Dermis microvascular lymphatic vessel endothelial cell (primary cell): ENCODE data around the gene CHN1. TPM values are rescaled to one million over a fixed set of nuclear protein-coding genes. Genes with fewer than 3 reads are reported as not detected.

ENCODE experiments used
- DNase-seq, 2 donors: peaks; one replicate each; pipeline versions ENCODE4 v3.0.0 to v3.0.0-alpha.2; 2010; ENCODE audit warnings: low read depth in 2 of 2
- total RNA-seq: library from RNA; depleted of rRNA; stranded (reverse); fragments of >200 nt; gene quantifications from 2 replicates; pipeline ENCODE4 v1.2.1, GENCODE V29; 2014

Gene CHN1
- total RNA-seq, 1 donor from 2014 or later: 9.8 TPM

DNA sequence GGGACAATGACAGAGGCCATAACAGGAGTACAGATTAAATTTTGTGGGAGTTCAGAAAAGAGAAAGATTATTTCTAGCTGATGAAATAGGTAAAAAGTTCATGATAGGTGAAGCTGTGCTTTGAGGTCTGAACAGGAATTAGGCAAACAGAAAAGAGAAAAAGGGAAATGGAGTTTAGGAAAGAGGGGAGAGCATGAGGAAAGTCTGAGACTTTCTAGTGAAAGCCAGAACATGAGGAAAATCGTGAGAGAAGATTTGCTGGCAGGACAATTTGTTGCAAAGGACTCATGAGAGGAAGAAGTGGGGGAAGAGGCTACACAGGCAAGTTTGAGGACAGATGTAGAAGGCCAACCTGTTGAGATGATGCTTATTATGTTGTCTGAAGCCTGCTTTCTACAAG is 6.3 kb upstream of the CHN1 start:
- DNase-seq: no peak

DNA sequence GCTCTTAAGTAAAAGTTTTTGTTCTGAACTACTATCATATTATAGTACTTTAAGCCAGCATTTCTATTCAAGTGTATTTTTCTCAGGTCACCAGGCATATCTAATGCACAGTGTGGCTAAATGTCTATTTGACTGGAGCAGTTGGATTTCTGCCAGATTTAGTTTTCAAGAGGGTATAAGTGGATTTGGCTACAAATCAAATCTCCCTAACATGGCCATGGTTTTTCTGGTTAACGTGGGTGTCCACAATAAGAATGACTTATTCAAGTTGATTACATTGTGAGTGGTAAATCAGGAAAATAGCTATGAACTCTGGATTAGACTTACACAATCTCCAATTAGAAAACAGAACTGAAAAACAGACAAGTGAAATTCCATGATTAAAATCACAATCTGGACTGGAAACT is 5.7 kb upstream of the CHN1 start:
- DNase-seq: peak in 1 of 2 donors; percentile 50

DNA sequence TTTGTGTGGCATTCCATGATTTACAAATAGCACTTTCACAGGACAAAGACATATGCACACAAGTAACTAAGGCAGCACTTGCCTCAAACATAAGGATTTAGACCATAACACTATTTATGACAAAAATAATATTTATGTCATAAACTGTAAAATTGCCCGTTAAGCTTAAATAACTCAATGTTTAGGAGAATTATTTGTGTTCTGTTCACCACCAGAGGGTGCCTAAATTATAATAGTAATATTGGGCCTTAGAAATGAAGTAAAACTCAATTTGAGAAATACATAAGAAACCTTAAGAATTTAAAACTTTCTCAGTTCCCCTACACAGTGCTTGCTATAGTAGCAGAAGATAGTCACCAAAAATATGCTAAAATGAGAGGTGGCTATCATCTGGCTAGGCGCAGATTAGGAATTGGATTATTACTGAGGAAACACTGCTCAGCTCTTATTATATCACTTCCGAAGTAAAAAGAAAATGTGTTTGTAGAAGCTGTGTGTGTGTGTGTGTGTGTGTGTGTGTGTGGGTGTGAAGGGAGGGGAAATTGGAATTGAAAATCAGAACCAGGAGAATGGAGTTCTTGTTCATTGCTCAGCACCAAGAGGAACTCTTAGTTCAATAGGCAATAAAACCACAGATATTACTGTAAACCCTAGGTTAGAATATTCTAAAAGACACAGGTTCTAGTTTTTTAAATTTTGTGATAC is 4.9 kb upstream of the CHN1 start:
- no peak for DNase-seq

DNA sequence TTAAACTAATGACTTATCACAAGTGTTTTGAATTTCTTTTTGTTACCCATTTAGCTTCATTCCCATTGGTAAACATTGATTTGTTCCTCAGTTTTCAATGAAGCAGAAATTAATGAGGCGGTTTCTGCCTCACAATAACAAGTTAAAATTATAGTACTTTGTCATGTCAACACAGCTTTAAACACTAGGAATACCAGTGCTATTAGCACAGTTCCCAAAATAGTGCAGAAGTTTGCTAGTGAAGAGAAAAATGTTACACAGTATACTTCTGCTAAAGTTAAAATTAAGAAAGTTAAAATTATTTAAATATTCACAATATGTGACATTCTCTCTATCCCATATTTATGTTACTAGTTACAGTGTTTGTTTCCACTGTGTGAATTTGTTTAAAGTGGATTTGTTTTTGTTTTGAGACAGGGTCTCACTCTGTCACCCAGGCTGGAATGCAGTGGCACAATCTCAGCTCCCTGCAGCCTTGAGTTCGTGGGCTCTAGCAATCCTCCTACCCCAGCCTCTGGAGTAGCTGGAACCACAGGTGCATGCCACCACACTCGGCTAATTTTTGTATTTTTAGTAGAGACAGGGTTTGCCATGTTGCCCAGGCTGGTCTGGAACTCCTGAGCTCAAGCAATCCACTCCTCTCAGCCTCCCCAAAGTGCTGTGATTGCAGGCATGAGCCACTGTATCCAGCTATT is 3.8 kb upstream of the CHN1 start:
- DNase-seq: no peak

DNA sequence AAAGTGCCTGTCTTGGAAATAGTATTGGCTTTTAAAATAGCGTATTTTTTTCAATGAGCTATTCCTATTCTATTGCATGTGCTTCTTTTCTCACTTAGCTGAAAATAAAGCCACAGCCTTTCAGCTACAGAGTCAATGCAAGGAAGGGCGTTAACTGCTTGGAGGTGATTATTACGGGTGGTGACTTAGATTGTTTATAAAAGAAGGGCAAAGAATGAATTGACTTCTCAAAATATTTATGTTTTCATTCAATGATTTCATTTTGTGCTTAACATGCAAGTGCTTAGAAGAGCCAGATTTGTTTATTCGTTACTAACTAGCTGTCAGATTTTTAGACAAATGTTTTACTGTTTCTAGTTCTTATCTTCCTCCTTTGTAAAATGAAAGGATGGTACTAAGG is 2.8 kb upstream of the CHN1 start:
- no peak for DNase-seq

DNA sequence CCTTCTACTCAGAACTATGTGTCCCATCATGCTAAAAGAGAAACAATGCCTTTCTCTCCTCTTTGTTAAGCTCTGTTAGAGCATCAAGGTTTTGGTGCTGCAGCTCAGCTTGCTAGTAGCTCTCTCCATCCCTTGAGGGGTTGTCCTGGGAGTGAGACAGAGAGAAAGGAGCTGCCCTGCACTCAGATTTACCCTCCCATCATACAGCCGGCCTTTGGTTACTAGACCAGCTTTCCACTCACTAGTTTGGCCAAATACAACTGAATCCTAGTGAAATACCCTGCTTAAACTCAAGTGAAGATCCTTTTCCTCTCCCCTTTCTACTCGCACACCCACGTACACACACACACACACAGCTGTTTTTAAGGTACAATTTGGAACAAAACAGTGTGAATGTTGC is 2.3 kb upstream of the CHN1 start:
- DNase-seq: no peak

DNA sequence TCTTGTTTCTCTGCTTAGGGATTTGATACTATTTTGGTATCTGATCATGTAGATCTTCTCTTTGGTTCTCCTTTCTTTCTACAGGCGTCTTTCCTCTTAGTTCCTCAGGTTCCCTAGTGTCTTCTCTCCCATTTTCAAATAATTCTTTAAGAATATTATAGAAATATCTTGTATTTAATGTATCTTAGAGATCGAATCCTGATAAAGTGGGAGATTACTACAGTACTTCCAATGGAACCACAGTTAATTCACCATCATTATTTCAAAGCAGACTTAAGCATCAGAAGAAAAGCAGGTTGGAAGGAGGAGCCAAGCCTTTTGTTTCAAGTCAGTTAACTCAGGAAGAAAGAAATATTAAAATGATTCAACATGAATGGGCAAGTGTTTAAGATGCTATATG is 1.1 kb upstream of the CHN1 start:
- no peak for DNase-seq

DNA sequence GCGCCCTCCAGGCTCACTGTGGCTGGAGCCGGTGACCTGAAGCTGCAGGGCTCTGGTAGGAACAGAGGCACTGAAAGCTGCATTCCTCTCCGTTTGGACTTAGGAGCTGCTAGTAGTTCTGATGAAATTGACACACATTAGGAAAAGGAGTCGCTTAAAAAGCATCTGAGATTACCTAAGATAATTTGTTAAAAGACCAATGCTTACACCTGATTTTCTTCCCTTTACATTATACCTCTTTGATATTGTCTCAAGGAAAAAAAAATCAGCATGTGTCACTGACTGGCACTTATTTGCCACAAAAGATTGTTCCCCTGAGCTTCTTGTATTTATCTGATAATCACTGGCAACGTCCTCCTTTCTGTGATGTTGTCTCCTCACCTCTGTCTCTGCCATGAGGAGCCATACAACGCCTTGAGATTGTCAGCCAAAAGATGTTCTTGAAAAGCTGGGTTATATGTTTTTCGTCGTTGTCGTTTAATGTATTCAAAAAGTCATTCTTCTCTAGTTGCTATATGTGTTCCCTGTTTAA is 618 bp upstream of the CHN1 start:
- DNase-seq: no peak

DNA sequence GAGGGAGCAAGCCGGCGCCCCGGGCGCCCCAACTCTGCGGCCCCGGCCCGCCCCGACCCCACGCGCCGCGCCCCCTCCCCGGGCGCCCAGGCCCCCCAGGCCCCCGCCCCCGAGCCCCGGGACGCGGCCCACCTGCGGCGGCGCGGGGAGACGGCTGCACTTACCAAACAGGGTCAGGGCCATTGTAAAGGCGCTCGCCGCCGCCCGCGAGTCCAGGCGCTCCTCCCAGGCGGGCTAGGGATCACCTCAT is 526 bp downstream of the CHN1 start:
- no peak for DNase-seq

DNA sequence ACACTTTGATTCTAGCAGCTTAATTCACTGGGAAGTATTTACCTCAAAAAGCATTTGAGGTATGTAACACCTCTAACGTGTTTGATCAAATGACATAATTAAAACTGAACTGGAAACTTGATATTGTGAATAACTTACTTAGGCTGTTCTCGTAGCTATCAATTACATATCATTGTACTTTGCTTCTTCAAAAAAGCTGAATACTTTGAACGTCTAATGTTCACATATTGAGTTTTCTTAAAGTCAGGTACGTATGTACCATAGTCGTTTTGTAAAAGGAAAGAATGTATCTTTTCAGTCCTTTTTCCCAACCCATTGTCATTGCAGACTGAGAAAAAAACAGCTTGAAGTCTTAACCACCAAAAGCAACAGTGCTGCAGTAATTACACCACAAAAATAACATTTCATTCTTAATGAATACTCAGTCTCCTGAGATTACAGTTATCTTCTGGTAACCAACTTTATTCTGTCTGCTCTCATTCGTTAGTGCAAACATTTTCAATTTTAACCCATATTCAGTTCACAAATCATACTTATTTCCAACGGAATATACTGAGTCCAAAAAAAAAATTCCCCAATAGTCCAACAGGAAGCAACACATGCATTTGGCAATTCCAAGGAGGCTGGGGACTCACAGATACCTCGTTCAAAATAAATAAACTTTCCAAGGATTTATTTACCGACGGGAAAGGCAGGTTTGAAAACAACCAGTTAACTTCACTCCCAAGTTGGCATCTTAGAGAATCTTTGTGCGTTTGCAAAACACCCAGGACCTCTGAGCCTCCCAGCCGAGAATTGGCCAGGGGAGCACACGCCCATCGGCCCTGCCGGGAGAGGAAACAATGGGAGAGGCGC is 1.1 kb downstream of the CHN1 start:
- DNase-seq: peak in 1 of 2 donors; percentile 18

DNA sequence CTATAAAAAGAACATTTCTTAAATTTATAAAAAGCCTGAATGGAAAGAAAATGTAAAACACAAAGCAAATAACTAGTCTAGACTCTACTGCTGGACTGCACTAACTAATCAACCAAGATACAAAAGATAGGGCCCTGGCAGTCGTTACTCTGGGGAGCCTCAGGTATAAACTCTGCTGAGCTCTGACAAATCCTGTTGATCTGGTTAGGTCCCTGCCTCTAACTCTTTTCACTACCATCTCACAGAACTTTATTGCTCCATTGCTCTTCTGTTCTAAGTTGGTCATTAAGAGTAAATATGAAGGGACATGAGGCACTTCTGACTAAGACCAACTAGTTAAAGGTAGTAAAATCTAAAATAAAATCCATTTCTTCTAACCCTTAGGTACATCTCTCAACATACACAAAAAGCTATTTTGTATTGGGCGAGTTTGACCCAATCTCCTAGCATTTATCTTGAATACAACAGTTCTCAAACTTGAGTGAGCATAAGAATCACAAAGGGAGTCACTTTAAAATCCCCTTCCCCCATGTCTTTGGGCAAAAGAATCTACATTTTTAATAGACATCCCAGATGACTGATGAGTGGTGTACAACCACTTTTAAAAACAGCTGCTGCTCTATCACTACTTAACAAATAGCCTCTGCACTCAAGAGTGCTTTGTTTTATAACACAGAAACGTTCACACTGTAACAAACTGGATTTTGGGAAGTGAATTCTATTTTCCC is 2.5 kb downstream of the CHN1 start:
- no peak for DNase-seq

DNA sequence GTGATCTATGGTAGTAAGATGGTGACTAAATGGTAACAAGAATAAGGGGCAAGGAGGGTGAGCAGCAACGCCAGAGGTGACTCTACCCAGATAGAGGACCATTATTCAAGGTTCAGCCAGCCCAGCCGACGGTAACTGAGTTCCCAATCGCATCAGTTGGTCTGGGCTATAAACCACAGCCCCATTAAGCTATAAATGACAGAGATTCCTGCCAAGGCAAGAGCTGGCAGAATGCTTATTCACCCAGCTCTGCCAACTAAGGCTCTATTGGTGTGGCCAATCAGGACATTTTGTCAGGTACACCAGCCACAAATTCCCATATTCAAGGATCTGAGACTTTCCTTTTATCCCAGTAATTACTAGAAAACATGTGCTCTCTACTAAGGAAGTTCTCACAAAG is 3.6 kb downstream of the CHN1 start:
- no peak for DNase-seq

DNA sequence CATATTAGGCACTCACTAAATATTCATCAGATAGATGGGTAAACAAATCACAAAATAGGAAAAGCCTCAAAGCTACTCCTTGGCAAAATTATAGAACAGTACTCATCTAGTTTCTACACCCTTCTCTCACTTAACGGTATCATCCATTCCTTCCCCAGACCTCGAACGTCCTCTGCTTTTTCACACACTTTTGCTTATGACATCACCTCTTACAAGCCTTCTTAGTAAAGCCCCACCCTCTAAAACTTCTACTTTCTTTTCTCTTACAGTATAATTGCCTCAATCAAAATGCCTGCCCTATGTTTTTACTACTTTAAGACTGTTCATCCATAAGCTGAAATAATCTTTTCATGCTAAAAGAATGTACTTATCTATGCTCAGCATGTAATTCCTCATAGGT is 8.1 kb downstream of the CHN1 start:
- no peak for DNase-seq

DNA sequence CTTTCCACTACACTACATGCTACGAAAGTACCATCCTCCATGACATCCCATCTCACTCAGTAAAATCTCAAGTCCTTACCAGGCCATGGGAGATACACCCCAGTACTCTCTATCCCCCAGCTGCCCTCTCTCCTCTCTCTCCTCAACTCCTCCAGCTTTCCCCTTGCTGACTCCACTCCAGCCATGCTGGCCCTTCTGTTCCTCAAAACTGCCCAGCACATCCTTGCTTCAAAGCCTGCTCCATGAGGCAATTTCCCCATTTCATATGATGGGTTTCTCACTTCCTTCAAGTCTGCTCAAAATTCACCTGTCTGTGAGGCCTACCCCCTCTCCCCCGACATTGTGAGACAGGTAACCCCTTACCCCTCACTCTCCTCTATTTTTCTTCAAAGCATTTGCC is 8.6 kb downstream of the CHN1 start:
- DNase-seq: no peak

DNA sequence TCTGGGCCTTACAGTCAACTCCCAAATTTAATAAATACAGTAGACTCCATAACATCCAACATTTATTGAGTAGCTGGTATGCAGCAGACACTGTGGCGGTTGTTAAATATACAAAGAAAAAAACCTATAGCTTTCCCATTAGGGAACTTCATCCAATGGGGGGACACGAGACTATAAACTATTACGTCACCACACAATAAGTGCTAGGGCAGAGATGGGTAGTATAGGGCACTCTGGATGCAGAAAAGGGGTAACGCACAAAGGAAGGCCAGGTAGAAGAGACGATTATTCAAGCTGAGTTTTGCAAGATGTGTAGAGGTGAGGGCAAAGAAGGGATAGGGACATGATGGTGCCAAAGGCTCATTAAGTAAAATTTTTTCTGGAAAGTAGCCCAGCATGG is 10.8 kb downstream of the CHN1 start:
- no peak for DNase-seq

DNA sequence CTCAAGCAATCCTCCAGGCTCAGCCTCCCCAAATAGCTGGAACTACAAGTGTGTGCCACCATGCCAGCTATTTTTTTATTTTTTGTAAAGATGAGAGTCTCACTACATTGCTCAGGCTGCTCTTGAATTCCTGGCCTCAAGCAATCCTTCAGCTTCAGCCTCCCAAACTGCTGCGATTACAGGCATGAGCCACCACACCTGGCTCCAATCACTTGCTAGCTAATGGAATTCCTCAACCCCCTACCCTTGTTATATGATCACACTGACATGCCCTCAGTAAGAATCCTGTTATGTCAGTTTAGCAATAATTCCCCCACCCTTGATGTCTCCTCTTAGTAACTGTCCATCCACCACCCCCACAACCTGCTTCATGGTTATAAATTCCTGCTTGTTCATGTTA is 12.3 kb downstream of the CHN1 start:
- DNase-seq: no peak

DNA sequence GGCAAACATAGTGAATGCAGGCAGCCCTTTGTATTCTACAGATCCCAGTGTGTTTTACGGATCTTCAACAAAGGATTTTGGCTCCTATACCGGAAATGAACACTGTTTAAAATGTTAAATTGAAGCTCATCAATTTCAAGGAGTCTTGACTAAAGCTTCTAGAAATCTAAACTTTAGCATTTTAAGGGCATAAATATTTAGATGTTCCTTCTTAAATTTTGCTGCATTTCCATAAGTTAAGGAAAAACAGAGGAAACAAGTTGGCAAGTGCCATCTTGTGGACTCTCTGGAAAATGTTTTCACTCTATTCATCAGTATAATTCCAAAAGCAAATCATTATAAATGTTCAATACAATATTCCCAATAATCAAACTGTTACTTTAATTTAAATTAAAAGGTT is 19.6 kb downstream of the CHN1 start:
- DNase-seq: peak; percentile 28 to 45

DNA sequence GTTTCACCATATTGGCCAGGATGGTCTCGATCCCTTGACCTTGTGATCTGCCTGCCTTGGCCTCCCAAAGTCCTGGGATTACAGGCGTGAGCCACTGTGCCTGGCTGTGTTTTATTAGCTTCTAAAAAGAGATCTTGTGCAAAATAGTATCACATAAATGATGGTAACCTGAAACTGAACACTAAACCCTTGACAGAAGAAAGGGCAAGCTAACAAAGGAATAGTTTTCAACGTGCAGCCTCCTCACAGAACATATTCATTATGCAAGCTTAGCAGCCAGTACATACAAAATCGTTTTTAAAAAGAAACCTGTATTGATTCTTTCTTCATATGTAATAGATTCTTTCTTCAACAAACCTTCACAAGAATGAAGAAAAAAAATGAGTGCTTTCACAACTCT is 20.6 kb downstream of the CHN1 start:
- DNase-seq: no peak

DNA sequence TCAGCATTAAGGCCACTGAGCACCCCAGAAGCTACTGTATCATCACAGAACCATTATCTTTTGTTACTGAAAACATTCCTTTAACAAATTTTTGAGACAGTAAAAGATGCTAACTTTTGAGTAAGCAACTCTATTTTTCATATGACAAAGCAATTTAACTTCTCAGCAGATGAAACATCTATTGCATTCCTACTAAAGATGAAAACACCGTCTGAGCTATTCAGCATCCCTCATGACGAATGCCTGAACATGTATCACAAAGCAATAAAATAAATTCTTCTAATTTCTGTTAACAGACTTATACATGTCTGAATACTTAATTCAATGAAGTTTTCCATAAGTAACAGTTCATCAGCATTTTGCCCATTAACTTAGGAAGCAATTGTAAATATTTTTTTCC is 23.9 kb downstream of the CHN1 start:
- no peak for DNase-seq

DNA sequence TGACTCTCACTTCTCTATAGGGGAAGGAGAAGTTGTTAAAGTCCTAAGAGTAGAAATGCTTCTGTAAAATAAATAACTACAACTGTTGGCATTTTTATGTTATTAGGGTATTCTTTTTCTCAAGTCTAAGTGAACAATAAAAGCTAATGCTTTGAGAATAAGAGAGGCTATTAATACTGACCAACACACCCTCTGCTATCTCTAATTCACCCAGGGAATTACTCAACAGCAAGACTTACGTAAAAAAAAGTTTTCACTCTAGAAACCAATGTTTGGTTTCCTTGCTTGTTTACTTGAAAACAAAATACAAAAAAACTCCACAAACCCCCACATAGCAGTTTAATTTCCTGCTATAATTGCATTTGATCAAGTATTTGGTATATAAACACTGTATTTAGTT is 25.2 kb downstream of the CHN1 start:
- DNase-seq: no peak

DNA sequence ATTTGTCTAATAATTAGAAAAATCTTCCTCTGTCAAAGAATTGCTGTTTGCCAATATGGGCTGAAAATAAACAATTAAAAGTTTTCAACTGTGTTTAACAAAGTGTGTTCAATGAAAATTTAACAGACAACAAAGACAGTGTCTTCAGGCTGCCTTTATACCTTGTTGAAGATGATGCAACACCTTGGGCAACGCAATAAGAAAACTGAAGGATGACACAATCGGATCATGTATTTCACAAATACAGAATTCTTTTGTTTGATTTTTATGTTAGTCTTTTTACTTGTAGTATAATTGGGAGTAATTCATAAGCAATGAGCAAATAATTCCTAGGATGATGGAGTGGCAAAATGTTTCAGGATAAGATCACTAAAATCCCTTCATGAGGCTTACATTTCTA is 27.8 kb downstream of the CHN1 start:
- DNase-seq: no peak

DNA sequence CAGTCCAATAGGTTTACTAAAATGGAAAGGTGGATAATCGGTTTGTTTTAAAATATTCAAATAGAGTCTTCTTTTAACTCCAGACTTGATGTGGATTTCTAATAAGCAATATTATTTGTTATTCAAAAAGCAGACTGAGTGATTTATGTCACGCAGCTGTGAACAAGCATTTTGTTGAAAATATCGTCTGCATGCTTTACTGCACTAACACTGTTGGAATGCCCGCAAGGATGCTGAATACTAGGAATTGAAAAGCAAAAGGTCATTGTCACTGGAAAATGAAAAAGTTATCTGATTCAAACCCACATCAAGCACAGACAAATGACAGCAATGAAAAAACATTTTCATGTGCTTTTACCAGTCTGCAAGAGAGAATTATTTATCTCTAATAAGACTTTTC is 31.1 kb downstream of the CHN1 start:
- DNase-seq: peak in 1 of 2 donors; percentile 29
